ENCODE measurements around the gene CCNDBP1.
A peak's percentile ranks its signal among the peaks of the same experiment; 100 is the strongest.

Gene CCNDBP1

GRCh38 chr15:43218908-43219706, 33.9 kb downstream of the CCNDBP1 start:
- Histone ChIP-seq H4K20me1 (ENCODE audit: insufficient read depth, low read length, poor library complexity, severe bottlenecking) (no peaks in the 10 kb centered on the region), H3K4me1 (ENCODE audit: insufficient read depth, low read length, poor library complexity, severe bottlenecking) (peaks cover 18% of the 10 kb centered on the region), H3F3A (ENCODE audit: low read depth) (no peaks in the 10 kb centered on the region), H3K9ac (ENCODE audit: low read depth, low read length, poor library complexity, severe bottlenecking) (no peak overlapping the region), H3K79me2 (ENCODE audit: insufficient read depth, low read length) (no peaks in the 10 kb centered on the region), H3K4me2 (ENCODE audit: low read depth, low read length, poor library complexity, severe bottlenecking) (no peak overlapping the region), H3K4me3 (ENCODE audit: low read length, poor library complexity, severe bottlenecking) (no peak overlapping the region), H3K9me3 (ENCODE audit: insufficient read depth, low read depth, low read length) (no peaks in the 10 kb centered on the region), H3K9me2 (replicated peaks; ENCODE audit: low read depth, low read length) (no peaks in the 10 kb centered on the region), H2AFZ (ENCODE audit: low read length) (no peak overlapping the region), H3K27me3 (ENCODE audit: insufficient read depth, low read length, poor library complexity, severe bottlenecking) (no peaks in the 10 kb centered on the region), H3K36me3 (ENCODE audit: insufficient read depth, low read length) (no peaks in the 10 kb centered on the region)
- peak; percentile 40; the same call in 1 of the 2 replicates for TF ChIP-seq CTCF (conservative IDR thresholded peaks at IDR 0.05; ENCODE audit: low read length)
- TF ChIP-seq EZH2phosphoT487 (IDR thresholded peaks at IDR 0.05; ENCODE audit: borderline replicate concordance), result no peak

- Histone ChIP-seq H3K36me3 (ENCODE audit: insufficient read depth, low read length) (no peaks in the 10 kb centered on the region), H3K9me3 (ENCODE audit: insufficient read depth, low read depth, low read length) (no peaks in the 10 kb centered on the region), H3K9me2 (replicated peaks; ENCODE audit: low read depth, low read length) (no peaks in the 10 kb centered on the region), H3K79me2 (ENCODE audit: insufficient read depth, low read length) (no peaks in the 10 kb centered on the region), H3K4me2 (ENCODE audit: low read depth, low read length, poor library complexity, severe bottlenecking) (no peak overlapping the region), H3F3A (ENCODE audit: low read depth) (no peaks in the 10 kb centered on the region), H2AFZ (ENCODE audit: low read length) (no peak overlapping the region), H3K27me3 (ENCODE audit: insufficient read depth, low read length, poor library complexity, severe bottlenecking) (no peaks in the 10 kb centered on the region), H3K9ac (ENCODE audit: low read depth, low read length, poor library complexity, severe bottlenecking) (no peak overlapping the region), H3K4me3 (ENCODE audit: low read length, poor library complexity, severe bottlenecking) (no peak overlapping the region), H3K4me1 (ENCODE audit: insufficient read depth, low read length, poor library complexity, severe bottlenecking) (peaks cover 18% of the 10 kb centered on the region), H4K20me1 (ENCODE audit: insufficient read depth, low read length, poor library complexity, severe bottlenecking) (no peaks in the 10 kb centered on the region)
- TF ChIP-seq CTCF (conservative IDR thresholded peaks at IDR 0.05; ENCODE audit: low read length), result no peak
- TF ChIP-seq EZH2phosphoT487 (IDR thresholded peaks at IDR 0.05; ENCODE audit: borderline replicate concordance), result no peak
Observed at GRCh38 chr15:43219929-43220928, 35.0 kb downstream of the CCNDBP1 start.

GRCh38 chr15:43220991-43221403, 35.8 kb downstream of the CCNDBP1 start, which contains the start of gene EPB42:
Gene EPB42, minus strand, starts transcription at chr15:43221018. Its CDS starts 193 bp downstream, at chr15:43220825.
- Histone ChIP-seq H3K9me2 (replicated peaks; ENCODE audit: low read depth, low read length) (no peaks in the 10 kb centered on the region), H3K4me3 (ENCODE audit: low read length, poor library complexity, severe bottlenecking) (no peak within 1 kb of the TSS), H3K79me2 (ENCODE audit: insufficient read depth, low read length) (no peaks in the 10 kb centered on the region), H3K9ac (ENCODE audit: low read depth, low read length, poor library complexity, severe bottlenecking) (no peak within 1 kb of the TSS), H4K20me1 (ENCODE audit: insufficient read depth, low read length, poor library complexity, severe bottlenecking) (no peaks in the 10 kb centered on the region), H3K36me3 (ENCODE audit: insufficient read depth, low read length) (no peaks in the 10 kb centered on the region), H3K4me2 (ENCODE audit: low read depth, low read length, poor library complexity, severe bottlenecking) (no peak within 1 kb of the TSS), H3F3A (ENCODE audit: low read depth) (no peaks in the 10 kb centered on the region), H3K9me3 (ENCODE audit: insufficient read depth, low read depth, low read length) (no peaks in the 10 kb centered on the region), H3K27me3 (ENCODE audit: insufficient read depth, low read length, poor library complexity, severe bottlenecking) (no peaks in the 10 kb centered on the region), H2AFZ (ENCODE audit: low read length) (no peak within 1 kb of the TSS), H3K4me1 (ENCODE audit: insufficient read depth, low read length, poor library complexity, severe bottlenecking) (peaks cover 18% of the 10 kb centered on the region)
- TF ChIP-seq EZH2phosphoT487 (IDR thresholded peaks at IDR 0.05; ENCODE audit: borderline replicate concordance), result no peak
- no peak for TF ChIP-seq CTCF (conservative IDR thresholded peaks at IDR 0.05; ENCODE audit: low read length)
